Caco-2 (cell line): ENCODE data around the gene HSD17B8. TPM values are rescaled to one million over a fixed set of nuclear protein-coding genes. Genes with fewer than 3 reads are reported as not detected.
A peak's percentile ranks its signal among the peaks of the same experiment; 100 is the strongest.

Source experiments
- BruUV-seq: library from RNA; stranded (reverse); fragments of 400-500 nt; replicated peaks from 2 replicates; lab custom pipeline; 2021; lab: Mats Ljungman, UMichigan
- CTCF ChIA-PET: fragments of 300-600 bp; sonication (Branson Sonifier 250); formaldehyde crosslinking; loops from one replicate; lab custom pipeline; 2022; ENCODE audit warnings: antibody characterized with exemption; lab: Charles Lee
- POLR2A ChIA-PET: fragments of 300-600 bp; sonication (Branson Sonifier 250); formaldehyde crosslinking; loops from one replicate; lab custom pipeline; 2022; ENCODE audit warnings: antibody characterized with exemption; lab: Charles Lee
- DNase-seq, 2 experiments: peaks; one replicate each; pipeline versions ENCODE4 v3.0.0 to v3.0.0-alpha.2; 2020 to 2022
- H3K27me3 ChIP-seq: replicated peaks from 2 replicates; pipeline ENCODE4 v1.6.0; 2011; ENCODE audit warnings: low read length; ENCODE audit not compliant: control insufficient read depth, insufficient read depth
- H3K36me3 ChIP-seq: 2 replicates; pipeline ENCODE4 v1.5.1; 2011; ENCODE audit warnings: low read length; ENCODE audit not compliant: control insufficient read depth, insufficient read depth
- H3K4me1 ChIP-seq: fragments of 250-450 bp; sonication (Bioruptor Pico); 2 replicates; pipeline ENCODE4 v1.5.1; 2020; ENCODE audit warnings: mild to moderate bottlenecking
- H3K4me3 ChIP-seq: 2 replicates; pipeline ENCODE4 v1.5.1; 2011; ENCODE audit warnings: low read depth, mild to moderate bottlenecking, control low read depth, low read length
- H3K9me3 ChIP-seq: fragments of 250-450 bp; sonication (Bioruptor Pico); 2 replicates; pipeline ENCODE4 v1.5.1; 2020; ENCODE audit warnings: mild to moderate bottlenecking, moderate library complexity
- H3K27ac Mint-ChIP-seq: one replicate; pipeline ENCODE4 v1.8.0; 2022; ENCODE audit warnings: mixed read lengths; ENCODE audit not compliant: unreplicated experiment
- H3K27me3 Mint-ChIP-seq: one replicate; pipeline ENCODE4 v1.8.0; 2022; ENCODE audit warnings: mixed read lengths; ENCODE audit not compliant: insufficient read depth, unreplicated experiment
- H3K36me3 Mint-ChIP-seq: one replicate; pipeline ENCODE4 v1.8.0; 2022; ENCODE audit warnings: mild to moderate bottlenecking, mixed read lengths; ENCODE audit not compliant: insufficient read depth, unreplicated experiment
- H3K4me1 Mint-ChIP-seq: one replicate; pipeline ENCODE4 v1.8.0; 2022; ENCODE audit warnings: low read depth, mixed read lengths; ENCODE audit not compliant: unreplicated experiment
- H3K4me3 Mint-ChIP-seq: one replicate; pipeline ENCODE4 v1.8.0; 2022; ENCODE audit warnings: mild to moderate bottlenecking, moderate library complexity, mixed read lengths; ENCODE audit not compliant: unreplicated experiment
- H3K9me3 Mint-ChIP-seq: one replicate; pipeline ENCODE4 v1.8.0; 2022; ENCODE audit warnings: mixed read lengths; ENCODE audit not compliant: unreplicated experiment
- intact Hi-C: fragments of 100-400 bp; cut with micrococcal nuclease; formaldehyde crosslinking; loops from one replicate; pipeline ENCODE4 v1.10.0; 2022; ENCODE audit not compliant: unreplicated experiment
- total RNA-seq: library from RNA; stranded (reverse); gene quantifications from 2 replicates; pipeline ENCODE4 v1.2.3, GENCODE V29; 2022
- TF ChIP-seq, protein P1 (sequence below), 2 experiments: fragments of 200-600 bp in 1 of 2; IDR thresholded peaks; 1 replicate in 1 of 2; 2 replicates in 1 of 2; pipeline versions ENCODE4 v1.5.1 to v1.8.0; 2011 to 2022; ENCODE audit warnings: antibody characterized with exemption in 1 of 2, control low read depth in 1 of 2, inconsistent platforms in 1 of 2, low read depth in 1 of 2, low read length in 1 of 2, mild to moderate bottlenecking in 1 of 2, moderate library complexity in 1 of 2; ENCODE audit not compliant: insufficient read depth in 1 of 2, severe bottlenecking in 1 of 2, unreplicated experiment in 1 of 2

The HSD17B8 gene
- total RNA-seq, 1 experiment from 2014 or later: 10.0 TPM

GRCh38 chr6:33202799-33203198 is 1.7 kb upstream of the HSD17B8 start:
- Mint-ChIP-seq H3K27ac (no peak overlapping the region), H3K9me3 (no peaks in the 10 kb centered on the region), H3K4me1 (peaks cover 46% of the 10 kb centered on the region), H3K27me3 (no peaks in the 10 kb centered on the region), H3K4me3 (peak overlapping the region; percentile 100), H3K36me3 (peaks cover 63% of the 10 kb centered on the region)
- no peak for DNase-seq
- ChIA-PET POLR2A (no interaction called here), CTCF (no interaction called here)
- Histone ChIP-seq H3K4me1 (peaks cover 28% of the 10 kb centered on the region), H3K9me3 (no peaks in the 10 kb centered on the region), H3K4me3 (no peak overlapping the region), H3K27me3 (no peaks in the 10 kb centered on the region), H3K36me3 (peaks cover 13% of the 10 kb centered on the region)
- no TSS peak for BruUV-seq
- intact Hi-C loops: no loop called here
- TF ChIP-seq, protein P1, sequence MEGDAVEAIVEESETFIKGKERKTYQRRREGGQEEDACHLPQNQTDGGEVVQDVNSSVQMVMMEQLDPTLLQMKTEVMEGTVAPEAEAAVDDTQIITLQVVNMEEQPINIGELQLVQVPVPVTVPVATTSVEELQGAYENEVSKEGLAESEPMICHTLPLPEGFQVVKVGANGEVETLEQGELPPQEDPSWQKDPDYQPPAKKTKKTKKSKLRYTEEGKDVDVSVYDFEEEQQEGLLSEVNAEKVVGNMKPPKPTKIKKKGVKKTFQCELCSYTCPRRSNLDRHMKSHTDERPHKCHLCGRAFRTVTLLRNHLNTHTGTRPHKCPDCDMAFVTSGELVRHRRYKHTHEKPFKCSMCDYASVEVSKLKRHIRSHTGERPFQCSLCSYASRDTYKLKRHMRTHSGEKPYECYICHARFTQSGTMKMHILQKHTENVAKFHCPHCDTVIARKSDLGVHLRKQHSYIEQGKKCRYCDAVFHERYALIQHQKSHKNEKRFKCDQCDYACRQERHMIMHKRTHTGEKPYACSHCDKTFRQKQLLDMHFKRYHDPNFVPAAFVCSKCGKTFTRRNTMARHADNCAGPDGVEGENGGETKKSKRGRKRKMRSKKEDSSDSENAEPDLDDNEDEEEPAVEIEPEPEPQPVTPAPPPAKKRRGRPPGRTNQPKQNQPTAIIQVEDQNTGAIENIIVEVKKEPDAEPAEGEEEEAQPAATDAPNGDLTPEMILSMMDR (IDR thresholded peaks at IDR 0.05; ENCODE audit: insufficient read depth in 1 of 2, low read depth in 1 of 2, low read length in 1 of 2, severe bottlenecking in 1 of 2, unreplicated experiment in 1 of 2): no peak

DNA sequence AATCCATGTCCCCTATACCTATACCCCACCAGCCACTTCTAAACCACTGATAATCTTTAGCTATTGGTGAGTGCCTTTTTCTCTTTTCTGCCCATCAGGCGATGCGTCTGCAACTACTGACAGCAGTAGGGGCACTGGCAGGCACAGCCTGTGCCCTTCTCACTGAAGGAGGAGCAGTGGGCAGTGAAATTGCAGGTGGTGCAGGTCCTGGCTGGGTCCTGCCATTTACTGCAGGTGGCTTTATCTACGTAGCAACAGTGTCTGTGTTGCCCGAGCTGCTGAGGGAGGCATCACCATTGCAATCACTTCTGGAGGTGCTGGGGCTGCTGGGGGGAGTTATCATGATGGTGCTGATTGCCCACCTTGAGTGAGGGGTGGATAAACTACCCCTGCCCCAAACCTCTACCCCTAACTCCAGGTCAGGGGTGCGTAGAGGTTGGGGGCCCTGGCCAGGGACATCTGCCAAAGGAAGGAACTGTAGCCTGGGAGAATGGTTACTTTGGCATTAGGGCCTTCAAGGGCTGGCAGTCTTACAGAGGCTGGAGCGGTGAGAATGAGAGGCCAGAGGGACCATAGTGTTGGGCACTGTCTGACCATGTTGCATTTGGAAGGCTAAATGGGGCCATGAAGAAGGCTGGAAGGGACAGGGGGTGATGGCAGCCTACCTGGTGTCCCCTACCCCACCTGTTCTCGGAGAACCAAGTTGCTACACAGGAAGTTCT is 851 bp upstream of the HSD17B8 start:
- no peaks in the 10 kb centered on the region for H3K27me3 Mint-ChIP-seq
- H3K4me1 Mint-ChIP-seq: peaks cover 38% of the 10 kb centered on the region
- peaks cover 22% of the 10 kb centered on the region for H3K4me1 ChIP-seq
- ChIA-PET CTCF (no interaction called here), POLR2A (interaction anchor here (0.7 kb wide), 1 partner anchor 1702 kb away, joined by 3 read pairs; no protein-coding TSS in a partner anchor)
- H3K36me3 ChIP-seq: peaks cover 13% of the 10 kb centered on the region
- TF ChIP-seq, protein P1 (IDR thresholded peaks at IDR 0.05; ENCODE audit: insufficient read depth in 1 of 2, low read depth in 1 of 2, low read length in 1 of 2, severe bottlenecking in 1 of 2, unreplicated experiment in 1 of 2): no peak
- no peak overlapping the region for H3K4me3 ChIP-seq
- no TSS peak for BruUV-seq
- no peak overlapping the region for H3K27ac Mint-ChIP-seq
- DNase-seq: no peak
- intact Hi-C loops: no loop called here
- no peaks in the 10 kb centered on the region for H3K9me3 Mint-ChIP-seq
- H3K36me3 Mint-ChIP-seq: peaks cover 64% of the 10 kb centered on the region
- no peaks in the 10 kb centered on the region for H3K9me3 ChIP-seq
- H3K4me3 Mint-ChIP-seq: peak overlapping the region; percentile 90
- no peaks in the 10 kb centered on the region for H3K27me3 ChIP-seq

DNA sequence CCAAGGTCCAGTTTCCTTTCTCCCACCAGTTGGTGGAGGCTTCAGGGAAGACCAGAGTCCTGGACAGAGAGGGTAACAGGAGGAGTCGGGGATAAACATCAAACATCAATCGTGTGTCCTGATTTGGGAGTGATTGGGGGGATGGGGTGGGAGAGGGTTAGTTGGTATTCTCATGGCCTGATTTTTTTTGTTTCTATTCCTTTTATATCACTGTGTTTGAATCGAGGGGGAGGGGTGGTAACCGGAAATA is 365 bp upstream of the HSD17B8 start:
- intact Hi-C loops: no loop called here

More for the DNA sequence above, 365 bp upstream of the HSD17B8 start:
- H3K4me1 ChIP-seq: peaks cover 22% of the 10 kb centered on the region
- H3K9me3 ChIP-seq: no peaks in the 10 kb centered on the region
- CTCF ChIA-PET: interaction anchor here (1.0 to 1.6 kb wide), 2 partner anchors 44 to 271 kb away, joined by 7 to 11 read pairs; no protein-coding TSS in a partner anchor
- BruUV-seq: no TSS peak
- no peak overlapping the region for H3K4me3 ChIP-seq
- POLR2A ChIA-PET: interaction anchor here (0.7 to 1.6 kb wide), 3 partner anchors 85 to 1701 kb away, joined by 3 to 16 read pairs (median 9); partner anchors contain the start of gene WDR46
- Mint-ChIP-seq H3K36me3 (peaks cover 69% of the 10 kb centered on the region), H3K9me3 (no peaks in the 10 kb centered on the region), H3K27me3 (no peaks in the 10 kb centered on the region), H3K27ac (no peak overlapping the region), H3K4me3 (peak overlapping the region; percentile 90), H3K4me1 (peaks cover 33% of the 10 kb centered on the region)
- no peak for DNase-seq
- TF ChIP-seq, protein P1 (IDR thresholded peaks at IDR 0.05; ENCODE audit: insufficient read depth in 1 of 2, low read depth in 1 of 2, low read length in 1 of 2, severe bottlenecking in 1 of 2, unreplicated experiment in 1 of 2): no peak
- H3K36me3 ChIP-seq: peaks cover 13% of the 10 kb centered on the region
- no peaks in the 10 kb centered on the region for H3K27me3 ChIP-seq
